ENCODE measurements around the gene CCBE1.

GRCh38 chr18:59628995-59629394 is 68.2 kb downstream of the CCBE1 start:
- TF ChIP-seq CTCF (IDR thresholded peaks at IDR 0.05) = no peak
- TF ChIP-seq ZFX (IDR thresholded peaks at IDR 0.05; ENCODE audit: borderline replicate concordance) = no peak
